Vagina (tissue), 2 donors: ENCODE measurements around the gene PCBP3. TPM values are rescaled to one million over a fixed set of nuclear protein-coding genes. Genes with fewer than 3 reads are reported as not detected.
"Not testable (repeated sequence)": the region's sequence is repeated elsewhere in the genome, so short reads cannot be mapped to it uniquely, and the experiment has no call there.

Experiments used
- DNase-seq, 2 donors: peaks; one replicate each; pipeline ENCODE4 v3.0.0-alpha.2; 2017; ENCODE audit errors: extremely low spot score in 2 of 2
- H3K27ac ChIP-seq: fragments of 200-600 bp; sonication (generic); one replicate; pipeline ENCODE4 v1.5.1; 2019
- H3K27me3 ChIP-seq: fragments of 200-600 bp; sonication (generic); one replicate; pipeline ENCODE4 v1.5.1; 2019
- H3K36me3 ChIP-seq, 2 donors: fragments of 200-600 bp; sonication (generic); one replicate each; pipeline ENCODE4 v1.5.1; 2017 to 2019
- H3K4me1 ChIP-seq: fragments of 200-600 bp; sonication (generic); one replicate; pipeline ENCODE4 v1.5.1; 2019
- H3K4me3 ChIP-seq, 2 donors: fragments of 200-600 bp; sonication (generic); 1 replicate in 1 of 2; 2 replicates in 1 of 2; pipeline ENCODE4 v1.5.1; 2016 to 2019
- H3K9me3 ChIP-seq: fragments of 200-600 bp; sonication (generic); one replicate; pipeline ENCODE4 v1.5.1; 2019
- CTCF ChIP-seq, 3 experiments: fragments of 450-650 bp in 2 of 3; fragments of 200-600 bp in 1 of 3; sonication (generic) in 1 of 3; IDR thresholded peaks; one replicate each; pipeline ENCODE4 v1.5.1; 2017 to 2019; ENCODE audit warnings: antibody characterized with exemption in 3 of 3, mild to moderate bottlenecking in 2 of 3, moderate library complexity in 2 of 3
- POLR2A ChIP-seq, 2 donors: fragments of 450-650 bp; IDR thresholded peaks; one replicate each; pipeline ENCODE4 v1.6.1; 2017; ENCODE audit warnings: antibody characterized with exemption in 2 of 2, mild to moderate bottlenecking in 2 of 2, moderate library complexity in 2 of 2
- POLR2AphosphoS5 ChIP-seq, 2 donors: sonication (generic); formaldehyde crosslinking; IDR thresholded peaks; one replicate each; pipeline ENCODE4 v1.9.0; 2017; ENCODE audit warnings: antibody characterized with exemption in 2 of 2, mild to moderate bottlenecking in 2 of 2, low read depth in 1 of 2; ENCODE audit not compliant: insufficient read depth in 1 of 2
- intact Hi-C: fragments of 100-400 bp; cut with DNase I; formaldehyde crosslinking; loops from one replicate; pipeline ENCODE4 v1.15.1; 2023
- total RNA-seq: library from RNA; depleted of rRNA; stranded (reverse); fragments of >200 nt; gene quantifications from one replicate; pipeline ENCODE4 v1.2.3, GENCODE V29; 2016

The PCBP3 gene
- total RNA-seq, 1 donor from 2014 or later = 4.9 TPM

- Histone ChIP-seq H3K9me3 (no peaks in the 10 kb centered on the region), H3K4me1 (no peaks in the 10 kb centered on the region), H3K27ac (no peak overlapping the region), H3K27me3 (no peaks in the 10 kb centered on the region), H3K36me3 (no peaks in the 10 kb centered on the region), H3K4me3 (no peak overlapping the region)
- TF ChIP-seq CTCF (IDR thresholded peaks at IDR 0.05) = no peak
- no peak for TF ChIP-seq POLR2A (IDR thresholded peaks at IDR 0.05)
- TF ChIP-seq POLR2AphosphoS5 (IDR thresholded peaks at IDR 0.05; ENCODE audit: insufficient read depth in 1 of 2, low read depth in 1 of 2) = no peak
- no peak for DNase-seq
- intact Hi-C loops = no loop called here
These were observed 162.5 kb downstream of the PCBP3 start for GRCh38 chr21:45806042-45806441.

- H3K4me3 ChIP-seq, H3K27ac ChIP-seq, H3K9me3 ChIP-seq, H3K27me3 ChIP-seq, H3K4me1 ChIP-seq, intact Hi-C loops, DNase-seq, H3K36me3 ChIP-seq: not testable (repeated sequence)
These were observed 165.1 kb downstream of the PCBP3 start for GRCh38 chr21:45808663-45809062.

- no peak for TF ChIP-seq POLR2AphosphoS5 (IDR thresholded peaks at IDR 0.05; ENCODE audit: insufficient read depth in 1 of 2, low read depth in 1 of 2)
- TF ChIP-seq CTCF (IDR thresholded peaks at IDR 0.05) = no peak
- no peak for TF ChIP-seq POLR2A (IDR thresholded peaks at IDR 0.05)
- no peak for DNase-seq
- H3K4me1 ChIP-seq = no peaks in the 10 kb centered on the region
- H3K4me3 ChIP-seq = no peak overlapping the region
- no peaks in the 10 kb centered on the region for H3K9me3 ChIP-seq
- H3K27me3 ChIP-seq = no peaks in the 10 kb centered on the region
- H3K27ac ChIP-seq = no peak overlapping the region
- intact Hi-C loops = no loop called here
- H3K36me3 ChIP-seq = no peaks in the 10 kb centered on the region
These were observed 165.9 kb downstream of the PCBP3 start for GRCh38 chr21:45809421-45809820.

GRCh38 chr21:45811136-45811535 lies 167.6 kb downstream of the PCBP3 start:
- Histone ChIP-seq H3K4me1 (no peaks in the 10 kb centered on the region), H3K4me3 (no peak overlapping the region), H3K27me3 (no peaks in the 10 kb centered on the region), H3K36me3 (no peaks in the 10 kb centered on the region), H3K9me3 (no peaks in the 10 kb centered on the region), H3K27ac (no peak overlapping the region)
- intact Hi-C loops = loop anchor here (10.0 kb wide), 1 partner anchor 256 kb away; no protein-coding TSS in a partner anchor
- TF ChIP-seq POLR2A (IDR thresholded peaks at IDR 0.05) (no peak), CTCF (IDR thresholded peaks at IDR 0.05) (no peak), POLR2AphosphoS5 (IDR thresholded peaks at IDR 0.05; ENCODE audit: insufficient read depth in 1 of 2, low read depth in 1 of 2) (no peak)
- no peak for DNase-seq

GRCh38 chr21:45814210-45814940 lies 170.8 kb downstream of the PCBP3 start:
- not testable (repeated sequence) for H3K4me1 ChIP-seq, DNase-seq, H3K27me3 ChIP-seq, H3K36me3 ChIP-seq, H3K27ac ChIP-seq, H3K4me3 ChIP-seq, H3K9me3 ChIP-seq
- intact Hi-C loops = loop anchor here (10.0 kb wide), 1 partner anchor 260 kb away; no protein-coding TSS in a partner anchor

- not testable (repeated sequence) for H3K27me3 ChIP-seq, H3K27ac ChIP-seq, H3K9me3 ChIP-seq, H3K4me1 ChIP-seq, H3K4me3 ChIP-seq, H3K36me3 ChIP-seq, DNase-seq
- intact Hi-C loops = loop anchor here (10.0 kb wide), 1 partner anchor 261 kb away; no protein-coding TSS in a partner anchor
These were observed 172.3 kb downstream of the PCBP3 start for GRCh38 chr21:45815781-45816180.
